Activated gamma-delta T cell treated with anti-CD3 and anti-CD28 coated beads, Interleukin-2, amount 50 U/mL, for 16 hours (primary cell): Measurements from ENCODE around the gene ZBTB46.

Experiments used
- DNase-seq: peaks from one replicate; pipeline ENCODE4 v3.0.0-alpha.2; 2020; ENCODE audit warnings: low read depth

ZBTB46 gene

DNA sequence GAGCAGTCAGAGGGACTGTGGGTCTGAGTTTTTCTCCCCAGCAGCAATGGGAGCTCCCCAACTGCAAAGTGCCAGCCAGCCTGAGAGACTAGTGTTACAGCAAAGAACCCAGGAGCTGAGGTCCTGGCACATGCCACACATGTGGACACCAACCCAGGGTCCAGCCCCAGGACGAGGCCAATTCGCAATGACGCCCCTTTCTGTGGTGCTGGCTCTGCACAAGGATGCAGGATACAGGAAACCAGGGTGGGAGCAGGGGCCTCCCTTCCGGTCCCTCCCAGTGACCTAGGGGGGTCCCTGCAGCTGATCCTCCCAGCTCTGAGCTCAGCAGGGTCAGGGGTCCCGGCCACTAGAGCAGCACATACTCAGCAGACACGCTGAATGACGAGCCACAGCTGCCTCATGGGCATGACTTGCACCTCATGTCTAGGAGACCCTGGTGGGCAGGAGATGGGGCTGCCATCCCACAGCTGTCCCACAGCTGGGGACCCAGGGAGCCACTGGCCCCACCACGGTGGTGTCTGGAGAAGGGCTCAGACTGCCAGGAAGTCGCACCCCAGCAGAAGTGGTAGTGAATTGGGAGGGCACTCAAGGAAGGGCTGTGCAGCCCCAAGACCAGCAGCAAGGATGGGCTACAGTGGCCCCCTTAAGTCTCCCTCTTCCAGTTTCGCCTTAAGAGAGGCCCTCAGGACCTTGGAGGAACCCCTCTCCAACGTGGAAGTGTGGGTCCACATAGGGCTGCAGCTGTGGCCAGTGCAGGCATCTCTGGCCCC, 126.9 kb downstream of the ZBTB46 start:
- DNase-seq, result no peak

DNA sequence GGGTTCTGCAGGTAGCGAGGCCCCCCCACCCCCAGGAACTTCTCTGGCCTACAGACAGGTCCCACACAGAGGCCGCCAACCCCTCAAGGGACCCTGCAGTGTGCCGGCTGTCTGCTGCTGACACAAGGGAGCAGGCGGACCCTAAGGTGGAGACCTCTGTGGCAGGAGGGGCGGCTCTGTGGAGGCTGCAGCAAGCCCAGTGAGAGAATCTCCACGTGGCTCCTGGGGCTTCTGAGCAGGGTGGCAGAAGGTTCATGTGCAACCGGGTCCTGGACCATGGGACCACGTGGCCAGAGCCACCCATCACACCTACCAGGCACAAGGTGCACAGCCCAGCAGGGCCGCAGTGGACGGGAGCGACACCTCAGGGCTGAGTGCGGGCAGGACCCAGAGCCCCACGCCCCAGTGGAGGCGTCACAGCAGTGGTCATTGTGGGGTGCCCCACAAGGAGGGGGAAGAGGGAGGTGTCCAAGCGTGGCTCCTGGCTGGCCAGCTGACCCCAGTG, 127.5 kb downstream of the ZBTB46 start:
- no peak for DNase-seq

DNA sequence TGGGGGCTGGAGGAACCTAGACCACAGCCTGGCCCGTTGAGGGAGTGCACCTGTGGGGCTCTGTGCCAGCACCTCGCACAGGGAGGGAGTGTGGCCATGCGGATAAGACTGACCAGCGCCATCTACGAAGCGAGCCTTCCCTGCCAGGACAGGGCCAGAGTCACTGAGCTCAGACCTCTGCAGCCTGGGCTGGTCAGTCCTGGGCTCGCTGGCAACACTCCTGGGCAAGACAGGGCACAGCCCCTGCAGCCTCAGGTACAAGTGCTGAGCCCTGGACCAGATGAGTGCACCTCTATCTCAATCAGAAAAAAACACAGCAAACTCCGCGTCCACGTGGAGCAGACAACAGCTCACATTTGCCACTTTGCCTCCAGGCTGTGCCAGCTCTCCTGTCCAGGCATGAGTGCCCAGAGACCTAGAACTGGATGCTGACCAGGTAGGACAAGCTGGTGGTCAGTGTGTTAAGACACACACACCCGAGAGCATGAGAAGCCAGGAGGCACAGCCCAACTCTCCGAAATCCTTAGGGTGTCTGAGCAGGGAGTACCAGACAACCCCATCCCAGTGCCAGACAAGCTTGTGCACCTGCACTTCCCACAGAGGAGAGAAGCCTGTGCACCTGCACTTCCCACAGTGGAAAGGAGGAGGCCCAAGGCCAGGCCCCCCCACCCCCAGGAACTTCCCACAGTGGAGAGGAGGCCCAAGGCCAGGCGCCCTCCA, 128.2 kb downstream of the ZBTB46 start:
- no peak for DNase-seq

DNA sequence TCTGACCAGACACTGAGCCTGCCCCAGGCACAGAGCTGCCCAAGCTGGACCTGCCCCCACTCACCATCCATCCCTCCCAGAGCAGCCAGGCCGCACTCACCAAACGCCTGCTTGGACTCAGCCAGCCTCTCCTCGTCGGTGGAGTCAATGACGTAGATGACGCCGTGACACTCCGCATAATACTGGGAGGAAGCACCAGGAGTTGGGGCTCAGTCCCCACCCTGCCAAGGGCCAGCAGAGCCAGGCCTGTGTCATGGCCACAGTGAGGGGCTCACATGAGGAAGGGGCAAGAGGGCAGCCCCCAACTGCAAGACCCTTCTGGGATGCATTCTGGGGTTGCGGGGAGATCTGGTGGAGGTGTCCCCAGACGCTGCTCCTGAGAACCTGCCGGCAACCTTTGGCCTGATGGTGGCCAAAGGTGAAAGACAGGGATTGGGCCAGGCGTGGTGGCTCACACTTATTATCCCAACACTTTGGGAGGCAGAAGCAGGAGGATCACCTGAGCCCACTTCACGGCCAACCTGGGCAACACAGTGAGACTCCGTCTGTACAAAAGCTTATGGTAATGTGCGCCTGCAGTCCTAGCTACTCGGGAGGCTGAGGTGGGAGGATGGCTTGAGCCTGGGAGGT, 128.9 kb downstream of the ZBTB46 start:
- no peak for DNase-seq

DNA sequence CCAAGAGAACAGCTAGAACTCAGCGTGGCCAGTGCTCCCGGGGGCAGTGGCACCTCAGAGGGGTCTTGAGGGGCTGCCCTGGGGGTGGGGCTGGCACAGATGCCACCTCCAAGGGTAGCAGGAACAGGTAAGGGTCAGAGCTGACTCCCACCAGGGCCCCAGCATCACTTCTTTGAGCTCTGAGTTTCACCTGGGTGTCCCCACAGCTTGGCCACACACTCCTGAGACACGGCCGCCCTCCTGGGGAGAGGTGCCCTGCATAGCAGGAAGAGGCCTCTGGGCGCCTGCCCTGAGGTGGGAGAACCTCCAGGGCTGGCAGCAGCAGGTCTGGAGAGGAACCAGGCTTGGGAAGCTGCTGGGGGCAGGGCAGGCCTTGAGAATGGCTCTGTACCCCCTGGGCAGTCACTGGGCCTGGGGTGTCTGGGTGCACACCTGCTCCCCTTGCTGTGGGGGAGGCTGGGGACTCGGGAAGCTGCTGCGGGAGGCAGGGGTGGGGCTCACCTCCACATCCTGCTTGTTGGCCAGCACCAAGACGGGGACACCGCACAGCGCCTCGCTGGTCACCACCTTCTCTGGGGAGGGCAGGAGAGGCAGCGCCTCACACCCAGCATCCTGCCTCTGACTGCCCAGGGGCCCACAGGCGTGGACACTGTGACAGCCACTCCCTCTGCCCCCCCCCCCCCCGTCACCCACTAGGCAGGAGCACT, 129.6 kb downstream of the ZBTB46 start:
- DNase-seq, result no peak

DNA sequence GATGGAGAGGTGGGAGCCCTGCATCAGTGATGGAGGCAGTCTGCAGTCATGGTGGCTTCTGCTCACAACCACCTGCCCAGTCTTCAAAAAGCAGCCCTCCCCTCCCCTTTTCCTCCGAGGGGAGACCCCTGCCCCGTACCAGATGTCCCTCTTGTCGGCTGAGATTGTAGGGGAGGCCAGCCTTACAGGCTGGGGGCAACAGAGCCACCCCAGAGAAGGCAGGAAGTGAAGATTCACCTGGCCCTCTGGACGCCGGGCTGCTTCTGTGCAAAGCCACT, 130.1 kb downstream of the ZBTB46 start:
- DNase-seq, result no peak

DNA sequence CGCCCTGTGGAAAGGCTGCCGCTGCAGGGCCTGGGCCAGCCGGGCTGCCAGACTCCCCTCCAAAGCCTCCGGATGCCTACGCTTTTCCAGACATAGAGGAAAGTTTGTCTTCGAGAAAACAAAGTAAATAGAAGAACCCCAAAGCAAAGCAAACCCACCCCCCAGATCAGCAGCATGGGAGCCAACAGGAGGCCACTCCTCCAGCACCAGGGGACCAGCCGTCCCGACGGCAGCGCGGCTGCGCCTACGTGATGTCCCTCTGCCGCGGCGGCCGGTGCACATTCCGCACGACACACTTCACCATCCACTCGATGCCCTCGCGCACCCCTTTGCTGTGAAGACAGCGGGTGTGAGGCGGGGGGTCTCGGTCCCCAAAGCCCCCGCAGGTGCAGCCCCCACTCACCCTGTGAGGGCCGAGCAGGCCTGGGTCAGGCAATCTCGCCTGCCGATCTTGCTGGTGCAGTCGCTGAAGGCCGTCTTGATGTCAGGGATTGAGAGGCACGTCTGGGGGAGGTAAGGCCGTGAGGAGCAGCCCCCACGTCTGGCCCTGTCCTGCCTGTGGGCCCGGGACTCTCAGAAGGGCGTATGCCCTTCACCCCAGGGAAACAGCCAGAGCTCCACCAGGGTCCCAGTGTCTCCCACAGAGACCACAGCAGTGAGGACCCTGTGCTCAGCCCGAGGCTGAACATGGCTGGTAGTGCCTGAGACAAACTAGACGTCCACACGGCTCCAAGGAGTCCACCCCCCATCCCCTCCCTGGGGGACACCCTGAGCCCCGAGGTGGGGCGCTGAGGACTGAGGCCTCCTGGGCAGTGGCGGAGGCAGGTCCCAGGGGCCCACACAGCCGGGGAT, 130.6 kb downstream of the ZBTB46 start:
- no peak for DNase-seq

DNA sequence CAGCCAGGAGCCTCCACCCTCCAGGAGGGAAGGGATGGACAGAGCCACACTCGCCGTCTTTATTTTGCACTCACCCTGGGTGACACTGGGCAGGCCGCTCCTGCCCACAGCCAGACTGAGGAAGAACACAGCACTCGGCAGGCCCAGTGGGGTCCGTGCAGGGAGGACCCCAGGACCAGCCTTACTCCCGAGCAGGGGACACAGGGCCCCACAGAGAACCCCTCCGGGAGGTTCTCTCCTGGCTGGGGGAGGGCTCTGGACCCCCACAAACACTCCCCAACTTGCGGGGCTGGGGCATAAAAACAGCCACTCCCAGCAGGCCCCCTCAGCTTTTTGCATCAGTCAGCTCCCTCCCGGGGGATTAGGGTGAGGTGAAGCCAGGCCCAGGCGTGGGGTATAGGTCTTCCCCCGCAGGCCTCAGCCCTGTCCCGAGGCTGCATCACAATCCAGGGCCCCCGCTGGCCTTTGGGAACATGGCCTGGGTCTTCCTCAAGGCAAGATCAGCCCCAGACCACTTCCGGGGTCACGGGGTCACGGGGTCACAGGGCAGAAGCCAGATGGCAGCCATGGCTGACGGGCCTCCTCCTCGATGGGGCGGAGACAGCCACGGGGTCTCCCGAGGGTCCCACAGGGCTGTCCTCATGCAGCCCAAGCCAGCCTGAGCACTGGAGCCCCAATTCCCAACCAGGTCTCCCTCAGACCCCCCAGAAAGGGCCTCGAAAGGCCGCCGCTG, 131.4 kb downstream of the ZBTB46 start:
- no peak for DNase-seq

DNA sequence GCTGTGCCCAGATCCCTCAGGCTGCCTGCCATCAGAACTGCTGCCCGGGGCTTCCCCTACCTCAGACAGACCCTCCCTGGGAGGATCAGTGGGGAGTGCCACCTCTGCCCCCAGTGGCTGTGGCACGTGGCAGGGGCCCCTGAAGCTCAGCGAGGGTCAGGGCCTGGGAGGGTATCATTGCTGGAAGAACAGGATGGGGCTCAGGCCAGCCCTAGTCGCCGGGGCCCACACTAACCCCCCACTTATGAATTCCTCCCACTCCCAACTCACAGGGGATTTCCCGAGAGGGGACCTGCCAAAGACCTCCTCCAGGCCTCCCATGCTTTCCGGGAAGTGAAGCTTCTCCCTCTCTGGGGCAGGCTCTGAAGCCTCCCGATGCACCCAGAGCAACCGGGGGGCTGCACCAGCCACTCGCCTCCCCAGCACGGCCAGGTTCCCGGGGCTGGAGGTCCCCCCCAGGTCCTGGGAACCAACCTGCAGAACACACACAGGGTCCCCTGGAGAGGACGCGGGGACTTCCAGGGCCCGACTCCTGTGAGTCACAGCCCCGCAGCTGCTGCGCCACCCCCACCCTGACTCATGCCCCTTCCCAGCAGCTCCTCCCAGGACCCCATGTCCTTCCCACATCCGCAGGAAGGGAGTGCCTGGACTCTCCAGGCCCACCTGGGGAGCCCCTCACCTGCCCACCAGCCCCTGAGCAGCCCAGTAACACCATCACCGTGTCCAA, 132.2 kb downstream of the ZBTB46 start:
- DNase-seq, result no peak

DNA sequence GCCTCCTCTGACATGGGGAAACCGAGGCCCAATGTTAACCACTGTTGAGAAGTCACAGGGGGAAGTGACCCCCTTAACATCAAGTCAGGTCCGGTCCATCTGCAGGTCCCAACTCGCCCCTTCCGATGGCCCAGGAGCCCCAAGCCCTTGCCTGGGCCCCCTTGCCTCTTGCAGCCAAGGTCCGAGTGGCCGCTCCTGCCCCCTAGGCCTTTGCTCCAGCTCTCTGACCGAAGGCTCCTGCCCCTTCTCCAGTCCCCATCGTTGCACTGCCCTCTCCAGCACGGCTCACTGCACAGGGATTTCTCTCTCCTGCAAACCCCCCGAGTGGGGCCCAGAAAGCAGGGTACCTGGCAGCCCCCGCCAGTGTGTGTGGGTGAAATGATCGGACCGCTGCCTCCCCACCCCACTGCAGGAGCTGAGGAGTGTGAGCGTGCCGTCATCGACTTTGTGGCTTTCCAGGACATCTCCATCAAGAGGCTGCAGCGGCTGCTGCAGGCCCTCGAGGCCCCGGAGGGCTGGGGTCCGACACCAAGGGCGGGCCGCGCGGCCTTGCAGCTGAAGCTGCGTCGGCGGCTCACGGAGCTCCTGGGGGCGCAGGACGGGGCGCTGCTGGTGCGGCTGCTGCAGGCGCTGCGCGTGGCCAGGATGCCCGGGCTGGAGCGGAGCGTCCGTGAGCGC, 133.1 kb downstream of the ZBTB46 start:
- no peak for DNase-seq

DNA sequence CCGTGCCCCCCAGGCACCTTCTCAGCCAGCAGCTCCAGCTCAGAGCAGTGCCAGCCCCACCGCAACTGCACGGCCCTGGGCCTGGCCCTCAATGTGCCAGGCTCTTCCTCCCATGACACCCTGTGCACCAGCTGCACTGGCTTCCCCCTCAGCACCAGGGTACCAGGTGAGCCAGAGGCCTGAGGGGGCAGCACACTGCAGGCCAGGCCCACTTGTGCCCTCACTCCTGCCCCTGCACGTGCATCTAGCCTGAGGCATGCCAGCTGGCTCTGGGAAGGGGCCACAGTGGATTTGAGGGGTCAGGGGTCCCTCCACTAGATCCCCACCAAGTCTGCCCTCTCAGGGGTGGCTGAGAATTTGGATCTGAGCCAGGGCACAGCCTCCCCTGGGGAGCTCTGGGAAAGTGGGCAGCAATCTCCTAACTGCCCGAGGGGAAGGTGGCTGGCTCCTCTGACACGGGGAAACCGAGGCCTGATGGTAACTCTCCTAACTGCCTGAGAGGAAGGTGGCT, 133.7 kb downstream of the ZBTB46 start:
- DNase-seq, result no peak

DNA sequence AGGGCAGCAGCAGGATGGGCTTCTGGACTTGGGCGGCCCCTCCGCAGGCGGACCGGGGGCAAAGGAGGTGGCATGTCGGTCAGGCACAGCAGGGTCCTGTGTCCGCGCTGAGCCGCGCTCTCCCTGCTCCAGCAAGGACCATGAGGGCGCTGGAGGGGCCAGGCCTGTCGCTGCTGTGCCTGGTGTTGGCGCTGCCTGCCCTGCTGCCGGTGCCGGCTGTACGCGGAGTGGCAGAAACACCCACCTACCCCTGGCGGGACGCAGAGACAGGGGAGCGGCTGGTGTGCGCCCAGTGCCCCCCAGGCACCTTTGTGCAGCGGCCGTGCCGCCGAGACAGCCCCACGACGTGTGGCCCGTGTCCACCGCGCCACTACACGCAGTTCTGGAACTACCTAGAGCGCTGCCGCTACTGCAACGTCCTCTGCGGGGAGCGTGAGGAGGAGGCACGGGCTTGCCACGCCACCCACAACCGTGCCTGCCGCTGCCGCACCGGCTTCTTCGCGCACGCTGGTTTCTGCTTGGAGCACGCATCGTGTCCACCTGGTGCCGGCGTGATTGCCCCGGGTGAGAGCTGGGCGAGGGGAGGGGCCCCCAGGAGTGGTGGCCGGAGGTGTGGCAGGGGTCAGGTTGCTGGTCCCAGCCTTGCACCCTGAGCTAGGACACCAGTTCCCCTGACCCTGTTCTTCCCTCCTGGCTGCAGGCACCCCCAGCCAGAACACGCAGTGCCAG, 134.3 kb downstream of the ZBTB46 start, which contains the start of gene TNFRSF6B:
Gene TNFRSF6B (plus strand): TSS at position 25 of the 729 bp plus-strand sequence. CDS start 116 bp downstream, at position 141.
- DNase-seq, result no peak

DNA sequence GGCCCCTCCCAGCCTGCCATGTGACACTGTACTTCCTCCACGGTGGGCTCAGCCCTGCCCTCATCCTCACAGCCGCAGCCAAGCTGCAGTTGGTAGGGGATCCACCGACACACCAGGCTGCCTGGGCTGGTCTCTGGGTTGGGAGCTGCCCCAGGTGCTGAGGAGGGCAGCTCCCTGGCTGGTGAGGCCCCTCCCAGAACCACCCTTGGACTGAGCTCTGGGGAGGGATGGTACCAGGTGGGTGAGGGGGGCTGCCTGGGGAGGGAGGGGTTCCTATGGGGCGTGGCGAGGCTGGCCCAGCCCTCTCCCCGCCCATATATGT, 134.8 kb downstream of the ZBTB46 start:
- DNase-seq, result no peak

DNA sequence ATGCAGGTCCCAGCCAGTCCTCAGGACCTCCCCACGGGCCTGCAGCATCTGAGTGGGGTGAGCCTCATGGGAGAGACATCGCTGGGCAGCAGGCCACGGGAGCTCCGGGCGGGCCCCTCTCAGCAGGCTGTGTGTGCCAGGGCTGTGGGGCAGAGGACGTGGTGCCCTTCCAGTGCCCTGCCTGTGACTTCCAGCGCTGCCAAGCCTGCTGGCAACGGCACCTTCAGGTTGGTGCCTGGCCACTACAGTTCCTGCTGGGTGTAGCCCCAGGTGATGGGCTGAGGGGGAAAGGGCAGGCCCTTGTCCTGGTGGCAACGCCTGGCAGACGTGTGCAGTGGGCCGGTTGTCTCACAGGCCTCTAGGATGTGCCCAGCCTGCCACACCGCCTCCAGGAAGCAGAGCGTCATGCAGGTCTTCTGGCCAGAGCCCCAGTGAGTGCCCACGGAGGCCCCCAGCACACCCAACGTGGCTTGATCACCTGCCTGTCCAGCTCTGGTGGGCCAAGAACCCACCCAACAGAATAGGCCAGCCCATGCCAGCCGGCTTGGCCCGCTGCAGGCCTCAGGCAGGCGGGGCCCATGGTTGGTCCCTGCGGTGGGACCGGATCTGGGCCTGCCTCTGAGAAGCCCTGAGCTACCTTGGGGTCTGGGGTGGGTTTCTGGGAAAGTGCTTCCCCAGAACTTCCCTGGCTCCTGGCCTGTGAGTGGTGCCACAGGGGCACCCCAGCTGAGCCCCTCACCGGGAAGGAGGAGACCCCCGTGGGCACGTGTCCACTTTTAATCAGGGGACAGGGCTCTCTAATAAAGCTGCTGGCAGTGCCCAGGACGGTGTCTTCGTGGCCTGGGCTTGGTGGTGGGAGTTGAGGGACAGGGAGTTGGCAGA, 135.4 kb downstream of the ZBTB46 start:
- DNase-seq, result no peak

DNA sequence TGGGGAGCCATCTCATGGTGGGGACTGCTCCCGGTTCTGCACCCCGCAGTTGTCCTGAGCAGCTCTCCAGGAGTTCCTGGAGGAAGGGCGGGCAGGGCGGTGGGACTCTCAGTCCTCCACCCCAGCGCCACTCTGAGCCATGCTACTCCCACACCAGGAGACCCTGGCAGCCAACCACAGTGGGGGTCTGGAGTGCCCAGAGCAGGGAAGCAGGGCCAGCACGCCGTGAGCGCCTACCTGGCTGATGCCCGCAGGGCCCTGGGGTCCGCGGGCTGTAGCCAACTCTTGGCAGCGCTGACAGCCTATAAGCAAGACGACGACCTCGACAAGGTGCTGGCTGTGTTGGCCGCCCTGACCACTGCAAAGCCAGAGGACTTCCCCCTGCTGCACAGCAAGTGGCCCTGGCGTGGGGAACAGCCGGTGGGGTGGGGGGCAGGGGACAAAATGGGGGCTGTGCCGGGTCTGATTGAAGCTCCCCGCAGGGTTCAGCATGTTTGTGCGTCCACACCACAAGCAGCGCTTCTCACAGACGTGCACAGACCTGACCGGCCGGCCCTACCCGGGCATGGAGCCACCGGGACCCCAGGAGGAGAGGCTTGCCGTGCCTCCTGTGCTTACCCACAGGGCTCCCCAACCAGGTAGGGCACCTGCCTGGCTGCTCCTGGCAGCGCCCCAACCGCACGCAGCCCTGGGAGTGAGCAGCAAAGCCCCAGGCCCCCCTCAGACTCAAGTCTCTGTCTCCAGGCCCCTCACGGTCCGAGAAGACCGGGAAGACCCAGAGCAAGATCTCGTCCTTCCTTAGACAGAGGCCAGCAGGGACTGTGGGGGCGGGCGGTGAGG, 136.3 kb downstream of the ZBTB46 start:
- DNase-seq, result no peak

DNA sequence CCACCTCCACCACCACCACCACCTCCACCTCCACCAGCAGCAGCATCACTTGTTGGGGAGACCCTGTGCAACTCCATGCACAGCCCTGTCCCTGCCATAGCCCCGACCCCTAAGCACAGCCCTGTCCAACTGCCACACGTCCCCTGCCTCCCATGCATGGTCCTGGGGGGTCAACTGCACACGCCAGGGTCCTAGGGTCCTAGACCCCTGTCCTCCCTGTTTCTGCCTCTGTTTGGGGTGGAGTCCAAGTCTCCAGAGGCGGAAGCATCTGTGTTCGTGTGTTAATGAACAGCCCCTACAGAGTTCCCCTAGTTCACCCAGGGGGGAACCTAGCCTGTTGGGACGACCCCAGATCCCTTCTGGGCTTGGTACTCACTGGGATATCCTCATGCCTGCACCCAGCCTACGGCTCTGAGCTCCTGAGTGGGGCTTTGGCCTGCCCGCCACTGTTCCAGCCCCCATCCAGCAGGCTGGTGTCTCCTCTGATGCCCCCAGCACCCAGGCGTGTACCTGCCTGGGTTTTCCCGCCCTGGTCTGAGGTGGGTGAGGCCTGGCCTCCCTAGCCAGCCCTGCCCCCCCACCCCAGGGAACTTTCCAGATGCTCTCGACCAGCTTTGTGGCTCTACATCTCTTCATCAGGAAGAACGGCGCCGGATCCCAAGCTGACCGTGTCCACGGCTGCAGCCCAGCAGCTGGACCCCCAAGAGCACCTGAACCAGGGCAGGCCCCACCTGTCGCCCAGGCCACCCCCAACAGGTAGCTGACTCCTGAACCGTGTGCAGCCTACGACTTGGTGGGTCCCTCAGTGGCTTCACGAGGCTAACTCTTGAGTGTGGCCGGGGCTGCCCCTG, 137.1 kb downstream of the ZBTB46 start:
- no peak for DNase-seq
